Hepatocyte (in vitro differentiated cells): ENCODE results near the gene TUBB1. TPM values are rescaled to one million over a fixed set of nuclear protein-coding genes. Genes with fewer than 3 reads are reported as not detected.

Source experiments
- DNase-seq: peaks from one replicate; pipeline ENCODE4 v3.0.0-alpha.2; 2016; ENCODE audit warnings: low spot score
- H2AFZ ChIP-seq: fragments of 200-600 bp; sonication (generic); 2 replicates; pipeline ENCODE4 v1.6.0; 2016; ENCODE audit warnings: antibody characterized with exemption, mild to moderate bottlenecking
- H3K27ac ChIP-seq: fragments of 200-600 bp; sonication (generic); 2 replicates; pipeline ENCODE4 v1.5.1; 2016; ENCODE audit warnings: mild to moderate bottlenecking
- H3K27me3 ChIP-seq: fragments of 200-600 bp; sonication (generic); 2 replicates; pipeline ENCODE4 v1.6.1; 2016
- H3K36me3 ChIP-seq: fragments of 200-600 bp; sonication (generic); replicated peaks from 2 replicates; pipeline ENCODE4 v1.5.1; 2016; ENCODE audit warnings: low read depth; ENCODE audit not compliant: insufficient read depth
- H3K4me1 ChIP-seq: fragments of 200-600 bp; sonication (generic); 2 replicates; pipeline ENCODE4 v1.5.1; 2016; ENCODE audit warnings: mild to moderate bottlenecking, moderate library complexity; ENCODE audit not compliant: insufficient read depth
- H3K4me2 ChIP-seq: fragments of 200-600 bp; sonication (generic); 2 replicates; pipeline ENCODE4 v1.6.0; 2016
- H3K4me3 ChIP-seq: fragments of 200-600 bp; sonication (generic); 2 replicates; pipeline ENCODE4 v1.5.1; 2016; ENCODE audit warnings: mild to moderate bottlenecking
- H3K79me2 ChIP-seq: fragments of 200-600 bp; sonication (generic); 2 replicates; pipeline ENCODE4 v1.6.0; 2017; ENCODE audit warnings: mild to moderate bottlenecking
- H3K9me2 ChIP-seq: fragments of 200-600 bp; sonication (generic); replicated peaks from 2 replicates; pipeline ENCODE4 v1.6.0; 2017; ENCODE audit warnings: mild to moderate bottlenecking; ENCODE audit not compliant: insufficient read depth
- H3K9me3 ChIP-seq: fragments of 200-600 bp; sonication (generic); 2 replicates; pipeline ENCODE4 v1.5.1; 2016; ENCODE audit warnings: low read depth, mild to moderate bottlenecking
- H4K20me1 ChIP-seq: fragments of 200-600 bp; sonication (generic); 2 replicates; pipeline ENCODE4 v1.6.0; 2016; ENCODE audit warnings: mild to moderate bottlenecking; ENCODE audit not compliant: insufficient read depth, poor library complexity, severe bottlenecking
- EZH2 ChIP-seq: fragments of 200-600 bp; sonication (generic); IDR thresholded peaks from 2 replicates; pipeline ENCODE4 v1.6.1; 2016; ENCODE audit warnings: antibody characterized with exemption, mild to moderate bottlenecking, borderline replicate concordance
- EZH2phosphoT487 ChIP-seq: fragments of 200-600 bp; sonication (generic); IDR thresholded peaks from one replicate; pipeline ENCODE4 v1.6.1; 2018; ENCODE audit warnings: antibody characterized with exemption, mild to moderate bottlenecking, low read depth, moderate library complexity; ENCODE audit not compliant: unreplicated experiment, severe bottlenecking
- WGBS: methylation state at CpG from one replicate; pipeline ENCODE4 v1.1.6; 2016; ENCODE audit warnings: low lambda C conversion rate; ENCODE audit errors: missing lambda C conversion rate; 5-methylcytosine and 5-hydroxymethylcytosine counted together
- polyA plus RNA-seq: library from polyadenylated mRNA; unstranded; fragments of >200 nt; fragmentation: Nextera tagmentation; extraction: Ambion mirVana; gene quantifications from 2 replicates; pipeline ENCODE4 v1.2.1, GENCODE V29; 2016
- total RNA-seq: library from RNA; depleted of rRNA; stranded (reverse); fragments of >200 nt; gene quantifications from 2 replicates; pipeline ENCODE4 v1.2.3, GENCODE V29; 2014
- TF ChIP-seq, protein P1 (sequence below): fragments of 200-600 bp; sonication (generic); IDR thresholded peaks from 2 replicates; pipeline ENCODE4 v1.5.1; 2016; ENCODE audit warnings: antibody characterized with exemption, mild to moderate bottlenecking; ENCODE audit not compliant: poor library complexity

Gene TUBB1
- total and polyA plus RNA-seq, 2 experiments from 2014 or later, result 0.05 to 0.10 TPM

DNA sequence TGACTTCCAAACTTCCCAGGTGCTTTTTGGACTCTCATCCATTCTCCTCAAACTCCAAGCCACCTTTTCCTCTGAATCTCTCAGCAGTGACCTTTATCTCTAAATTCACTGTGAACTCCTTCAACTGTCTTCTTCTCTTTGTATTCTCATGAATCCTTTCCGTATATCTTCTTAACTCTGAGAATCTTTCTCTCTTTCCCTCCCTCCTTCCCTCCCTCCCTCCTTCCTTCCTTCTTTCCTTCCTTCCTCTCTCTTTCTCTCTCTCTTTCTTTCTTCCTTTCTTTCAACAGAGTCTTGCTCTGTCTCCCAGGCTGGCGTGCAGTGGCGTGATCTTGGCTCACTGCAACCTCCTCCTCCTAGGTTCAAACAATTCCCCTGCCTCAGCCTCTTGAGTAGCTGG lies 27.6 kb downstream of the TUBB1 start:
- Histone ChIP-seq H3K9me2 (no peaks in the 10 kb centered on the region), H3K27ac (peak overlapping the region; percentile 86)

GRCh38 chr20:59047938-59048680 lies 28.9 kb downstream of the TUBB1 start:
- no peaks in the 10 kb centered on the region for H4K20me1 ChIP-seq
- no peaks in the 10 kb centered on the region for H3K27me3 ChIP-seq
- H3K9me3 ChIP-seq, result no peaks in the 10 kb centered on the region
- peaks cover 20% of the 10 kb centered on the region for H3K4me1 ChIP-seq
- no peak overlapping the region for H3K4me3 ChIP-seq
- no peak overlapping the region for H2AFZ ChIP-seq
- no peak for TF ChIP-seq EZH2phosphoT487
- peak overlapping the region; percentile 86 for H3K27ac ChIP-seq
- H3K4me2 ChIP-seq, result peak overlapping the region; percentile 64
- H3K36me3 ChIP-seq, result no peaks in the 10 kb centered on the region
- WGBS, result 54% methylated on average over 5 of the region's 5 CpGs
- DNase-seq, result peak; percentile 85
- H3K9me2 ChIP-seq, result no peaks in the 10 kb centered on the region
- H3K79me2 ChIP-seq, result no peaks in the 10 kb centered on the region

More for the DNA sequence above, 27.6 kb downstream of the TUBB1 start:
- Histone ChIP-seq H3K79me2 (peaks cover 7% of the 10 kb centered on the region), H3K4me3 (no peak overlapping the region), H2AFZ (no peak overlapping the region), H3K36me3 (no peaks in the 10 kb centered on the region), H3K9me3 (no peaks in the 10 kb centered on the region), H4K20me1 (no peaks in the 10 kb centered on the region), H3K4me2 (no peak overlapping the region), H3K27me3 (no peaks in the 10 kb centered on the region), H3K4me1 (peaks cover 22% of the 10 kb centered on the region)
- no peak for DNase-seq
- TF ChIP-seq EZH2, result no peak
- WGBS, result 90% methylated on average over 3 of the region's 3 CpGs

GRCh38 chr20:59048681-59049030 lies 29.4 kb downstream of the TUBB1 start:
- Histone ChIP-seq H3K4me3 (no peak overlapping the region), H3K27me3 (no peaks in the 10 kb centered on the region), H3K9me2 (no peaks in the 10 kb centered on the region), H3K9me3 (no peaks in the 10 kb centered on the region), H3K4me2 (peak overlapping the region; percentile 64), H3K4me1 (peaks cover 18% of the 10 kb centered on the region), H3K36me3 (no peaks in the 10 kb centered on the region), H3K79me2 (no peaks in the 10 kb centered on the region), H2AFZ (no peak overlapping the region), H4K20me1 (no peaks in the 10 kb centered on the region), H3K27ac (peak overlapping the region; percentile 74)
- WGBS, result 95% methylated on average over 2 of the region's 2 CpGs
- no peak for DNase-seq
- TF ChIP-seq EZH2 (no peak), EZH2phosphoT487 (no peak)
- TF ChIP-seq, protein P1, sequence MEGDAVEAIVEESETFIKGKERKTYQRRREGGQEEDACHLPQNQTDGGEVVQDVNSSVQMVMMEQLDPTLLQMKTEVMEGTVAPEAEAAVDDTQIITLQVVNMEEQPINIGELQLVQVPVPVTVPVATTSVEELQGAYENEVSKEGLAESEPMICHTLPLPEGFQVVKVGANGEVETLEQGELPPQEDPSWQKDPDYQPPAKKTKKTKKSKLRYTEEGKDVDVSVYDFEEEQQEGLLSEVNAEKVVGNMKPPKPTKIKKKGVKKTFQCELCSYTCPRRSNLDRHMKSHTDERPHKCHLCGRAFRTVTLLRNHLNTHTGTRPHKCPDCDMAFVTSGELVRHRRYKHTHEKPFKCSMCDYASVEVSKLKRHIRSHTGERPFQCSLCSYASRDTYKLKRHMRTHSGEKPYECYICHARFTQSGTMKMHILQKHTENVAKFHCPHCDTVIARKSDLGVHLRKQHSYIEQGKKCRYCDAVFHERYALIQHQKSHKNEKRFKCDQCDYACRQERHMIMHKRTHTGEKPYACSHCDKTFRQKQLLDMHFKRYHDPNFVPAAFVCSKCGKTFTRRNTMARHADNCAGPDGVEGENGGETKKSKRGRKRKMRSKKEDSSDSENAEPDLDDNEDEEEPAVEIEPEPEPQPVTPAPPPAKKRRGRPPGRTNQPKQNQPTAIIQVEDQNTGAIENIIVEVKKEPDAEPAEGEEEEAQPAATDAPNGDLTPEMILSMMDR, result no peak

- no peaks in the 10 kb centered on the region for H3K9me2 ChIP-seq
- H3K4me2 ChIP-seq, result no peak overlapping the region
- TF ChIP-seq EZH2 (no peak), EZH2phosphoT487 (no peak)
- TF ChIP-seq, protein P1, result no peak
- no peaks in the 10 kb centered on the region for H3K36me3 ChIP-seq
- H3K4me3 ChIP-seq, result no peak overlapping the region
- H2AFZ ChIP-seq, result no peak overlapping the region
- no peaks in the 10 kb centered on the region for H3K9me3 ChIP-seq
- H3K27me3 ChIP-seq, result no peaks in the 10 kb centered on the region
- no peak for DNase-seq
- no peaks in the 10 kb centered on the region for H4K20me1 ChIP-seq
- no peak overlapping the region for H3K27ac ChIP-seq
- no peaks in the 10 kb centered on the region for H3K79me2 ChIP-seq
- WGBS, result 76% methylated on average over 1 of the region's 1 CpG
- peaks cover 18% of the 10 kb centered on the region for H3K4me1 ChIP-seq
Measured at GRCh38 chr20:59050437-59050836, 31.2 kb downstream of the TUBB1 start.
